Left lobe of liver (tissue), 2 donors: ENCODE data around the gene TRIM28. TPM values are rescaled to one million over a fixed set of nuclear protein-coding genes. Genes with fewer than 3 reads are reported as not detected.

Experiments
- ATAC-seq: fragments of 200-7000 bp; cut with Tn5 transposase; one replicate; pipeline ENCODE4 v1.9.1; 2020; ENCODE audit warnings: mild to moderate bottlenecking, moderate library complexity
- DNase-seq: peaks from one replicate; pipeline ENCODE4 v3.0.0-alpha.2; 2020; ENCODE audit warnings: low spot score
- total RNA-seq: library from RNA; stranded (reverse); gene quantifications from one replicate; pipeline ENCODE4 v1.2.1, GENCODE V29; 2021
- donor health status: DM: no; HTN: no; CAD: no; lungs with moderate emphysema.
- donor health status: DM: no; HTN: yes; CAD: no.

TRIM28 gene
- total RNA-seq, 1 donor from 2014 or later: 84.0 TPM

DNA sequence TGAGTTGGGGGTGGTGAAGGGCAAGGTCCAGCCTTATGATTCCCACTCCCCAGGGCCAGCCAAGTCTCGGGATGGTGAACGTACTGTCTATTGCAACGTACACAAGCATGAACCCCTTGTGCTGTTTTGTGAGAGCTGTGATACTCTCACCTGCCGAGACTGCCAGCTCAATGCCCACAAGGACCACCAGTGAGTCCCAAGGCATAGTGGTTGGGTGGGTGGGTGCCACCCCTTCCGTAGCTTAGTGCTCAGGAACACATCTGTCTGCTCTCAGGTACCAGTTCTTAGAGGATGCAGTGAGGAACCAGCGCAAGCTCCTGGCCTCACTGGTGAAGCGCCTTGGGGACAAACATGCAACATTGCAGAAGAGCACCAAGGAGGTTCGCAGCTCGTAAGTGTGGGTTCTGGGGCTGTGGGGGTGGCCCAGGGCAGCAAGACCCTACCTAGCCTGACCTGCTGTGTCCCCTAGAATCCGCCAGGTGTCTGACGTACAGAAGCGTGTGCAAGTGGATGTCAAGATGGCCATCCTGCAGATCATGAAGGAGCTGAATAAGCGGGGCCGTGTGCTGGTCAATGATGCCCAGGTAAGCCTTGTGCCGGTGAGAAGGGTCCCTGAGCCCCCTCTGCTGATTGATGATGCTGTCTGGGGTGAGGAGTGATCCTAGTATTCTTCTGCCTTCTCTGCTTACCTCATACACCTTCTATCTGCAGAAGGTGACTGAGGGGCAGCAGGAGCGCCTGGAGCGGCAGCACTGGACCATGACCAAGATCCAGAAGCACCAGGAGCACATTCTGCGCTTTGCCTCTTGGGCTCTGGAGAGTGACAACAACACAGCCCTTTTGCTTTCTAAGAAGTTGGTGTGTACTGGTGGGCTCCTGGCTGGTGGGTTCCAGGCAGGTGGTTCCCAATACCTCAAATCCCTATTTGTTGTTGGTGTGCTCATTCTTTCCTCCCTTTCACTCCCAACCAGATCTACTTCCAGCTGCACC, 3.8 kb downstream of the TRIM28 start:
- no peak for DNase-seq

DNA sequence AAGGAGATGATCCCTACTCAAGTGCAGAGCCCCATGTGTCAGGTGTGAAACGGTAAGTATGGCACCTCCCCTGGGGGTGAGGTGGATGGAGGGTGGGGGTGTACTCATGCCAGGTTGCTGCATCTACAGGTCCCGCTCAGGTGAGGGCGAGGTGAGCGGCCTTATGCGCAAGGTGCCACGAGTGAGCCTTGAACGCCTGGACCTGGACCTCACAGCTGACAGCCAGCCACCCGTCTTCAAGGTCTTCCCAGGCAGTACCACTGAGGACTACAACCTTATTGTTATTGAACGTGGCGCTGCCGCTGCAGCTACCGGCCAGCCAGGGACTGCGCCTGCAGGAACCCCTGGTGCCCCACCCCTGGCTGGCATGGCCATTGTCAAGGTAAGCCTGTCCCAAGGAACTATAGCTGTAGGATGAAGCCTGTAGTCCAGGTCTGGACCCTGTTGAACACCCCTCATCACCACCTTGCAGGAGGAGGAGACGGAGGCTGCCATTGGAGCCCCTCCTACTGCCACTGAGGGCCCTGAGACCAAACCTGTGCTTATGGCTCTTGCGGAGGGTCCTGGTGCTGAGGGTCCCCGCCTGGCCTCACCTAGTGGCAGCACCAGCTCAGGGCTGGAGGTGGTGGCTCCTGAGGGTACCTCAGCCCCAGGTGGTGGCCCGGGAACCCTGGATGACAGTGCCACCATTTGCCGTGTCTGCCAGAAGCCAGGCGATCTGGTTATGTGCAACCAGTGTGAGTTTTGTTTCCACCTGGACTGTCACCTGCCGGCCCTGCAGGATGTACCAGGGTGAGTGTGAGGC, 5.2 kb downstream of the TRIM28 start:
- ATAC-seq (no peak), DNase-seq (no peak)

More for the DNA sequence above, 3.8 kb downstream of the TRIM28 start:
- no peak for ATAC-seq

- ATAC-seq (no peak), DNase-seq (no peak)
Observed at GRCh38 chr19:58549664-58550361, 5.9 kb downstream of the TRIM28 start.

GRCh38 chr19:58550362-58551122, 6.7 kb downstream of the TRIM28 start:
- DNase-seq: no peak
- no peak for ATAC-seq

GRCh38 chr19:58551123-58551497, 7.2 kb downstream of the TRIM28 start:
- ATAC-seq (no peak), DNase-seq (no peak)

DNA sequence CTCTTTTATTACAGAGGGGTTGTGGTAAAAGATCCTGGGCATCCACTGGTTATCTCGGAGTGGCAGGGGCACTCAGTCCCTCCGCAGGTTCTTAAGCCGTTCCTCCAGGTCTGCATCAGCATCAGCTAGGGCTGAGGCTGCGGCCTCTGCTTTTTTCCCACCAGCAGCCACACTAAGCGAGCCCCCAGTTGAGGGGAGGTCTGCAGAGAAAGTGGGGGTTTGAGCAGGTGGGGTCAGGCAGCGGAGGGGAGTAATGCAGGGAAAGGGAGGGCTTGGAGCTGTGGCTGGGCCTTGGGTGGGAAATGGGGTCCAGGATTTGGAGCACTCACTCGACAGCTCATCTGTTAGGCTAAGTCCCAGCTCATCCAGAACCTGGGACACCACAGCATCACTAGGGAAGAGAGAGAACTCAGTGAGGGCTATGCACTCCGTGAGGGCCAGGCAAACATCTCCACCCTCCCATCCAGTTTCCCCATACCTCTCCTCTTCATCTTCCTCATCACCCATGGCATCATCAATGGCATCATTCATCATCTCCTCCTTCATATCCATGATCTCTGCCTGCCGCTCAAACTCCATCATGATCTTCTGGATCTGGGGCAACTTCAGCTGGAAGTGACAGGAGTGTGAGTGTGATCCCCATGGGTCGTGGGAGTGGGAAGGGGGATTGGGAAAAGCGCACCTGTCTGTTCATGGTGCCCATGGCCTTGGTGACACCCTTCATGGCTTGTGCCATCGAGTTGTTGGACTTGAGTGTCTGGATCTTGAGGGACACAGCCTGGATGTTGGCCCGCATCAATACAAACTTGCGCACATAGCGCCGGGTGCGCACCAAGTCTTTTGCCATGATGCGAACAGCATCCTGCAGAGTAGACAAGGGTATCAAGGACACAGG, 8.0 kb downstream of the TRIM28 start:
- DNase-seq (no peak), ATAC-seq (no peak)

DNA sequence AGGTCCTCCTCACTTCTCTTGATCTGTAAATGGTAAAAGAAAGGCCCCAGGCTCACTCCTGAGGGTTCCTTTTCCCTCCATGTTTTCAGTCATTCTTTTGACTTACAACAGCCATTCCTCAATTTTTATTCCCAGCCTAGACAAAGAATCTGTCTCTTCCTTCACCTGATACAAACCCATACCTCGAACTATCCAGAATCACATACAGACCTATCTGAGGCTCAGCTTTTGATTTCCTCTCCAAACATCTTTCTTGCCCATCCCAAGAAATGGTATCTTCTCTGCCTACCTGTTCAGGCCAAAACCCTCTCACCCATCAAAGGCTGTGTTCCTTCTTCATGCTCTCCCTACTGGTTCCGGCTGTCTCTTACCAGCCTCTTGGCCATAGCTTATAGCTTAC, 8.8 kb downstream of the TRIM28 start:
- DNase-seq: no peak
- ATAC-seq: no peak

DNA sequence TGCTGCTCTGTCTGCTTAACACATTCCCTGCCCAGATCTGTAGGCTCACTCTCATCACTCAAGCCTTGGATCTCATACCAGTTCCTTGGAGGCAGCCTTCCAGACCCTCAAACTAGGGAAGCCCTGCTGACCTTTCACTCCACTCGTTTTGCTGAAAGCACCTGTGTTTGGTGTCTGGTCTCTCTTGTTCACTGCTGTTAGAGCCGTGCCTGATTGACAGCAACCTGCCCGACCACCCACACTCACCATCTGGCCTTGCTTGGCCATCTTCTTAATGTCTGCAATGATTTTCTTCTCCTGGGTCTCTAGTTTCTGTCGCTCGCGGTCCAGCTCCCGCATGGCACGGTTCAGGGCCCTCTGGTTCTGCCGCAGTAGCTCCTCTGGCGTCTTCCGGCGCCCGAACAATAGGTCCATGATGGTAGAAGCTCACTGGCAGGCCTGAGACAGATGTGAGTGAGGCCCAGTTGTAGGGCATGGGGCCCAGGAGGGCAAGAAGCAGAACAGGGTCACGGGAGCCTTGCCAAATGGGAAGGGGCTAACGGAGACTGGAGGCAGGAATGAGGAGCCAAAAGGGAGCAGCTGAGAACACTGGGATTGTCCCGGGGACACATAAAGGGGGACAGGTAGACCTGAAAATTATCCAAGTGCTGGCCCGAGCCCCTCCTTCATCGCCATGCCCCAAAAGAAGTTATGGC, 10.1 kb downstream of the TRIM28 start:
- ATAC-seq: no peak
- DNase-seq: peak; percentile 55

DNA sequence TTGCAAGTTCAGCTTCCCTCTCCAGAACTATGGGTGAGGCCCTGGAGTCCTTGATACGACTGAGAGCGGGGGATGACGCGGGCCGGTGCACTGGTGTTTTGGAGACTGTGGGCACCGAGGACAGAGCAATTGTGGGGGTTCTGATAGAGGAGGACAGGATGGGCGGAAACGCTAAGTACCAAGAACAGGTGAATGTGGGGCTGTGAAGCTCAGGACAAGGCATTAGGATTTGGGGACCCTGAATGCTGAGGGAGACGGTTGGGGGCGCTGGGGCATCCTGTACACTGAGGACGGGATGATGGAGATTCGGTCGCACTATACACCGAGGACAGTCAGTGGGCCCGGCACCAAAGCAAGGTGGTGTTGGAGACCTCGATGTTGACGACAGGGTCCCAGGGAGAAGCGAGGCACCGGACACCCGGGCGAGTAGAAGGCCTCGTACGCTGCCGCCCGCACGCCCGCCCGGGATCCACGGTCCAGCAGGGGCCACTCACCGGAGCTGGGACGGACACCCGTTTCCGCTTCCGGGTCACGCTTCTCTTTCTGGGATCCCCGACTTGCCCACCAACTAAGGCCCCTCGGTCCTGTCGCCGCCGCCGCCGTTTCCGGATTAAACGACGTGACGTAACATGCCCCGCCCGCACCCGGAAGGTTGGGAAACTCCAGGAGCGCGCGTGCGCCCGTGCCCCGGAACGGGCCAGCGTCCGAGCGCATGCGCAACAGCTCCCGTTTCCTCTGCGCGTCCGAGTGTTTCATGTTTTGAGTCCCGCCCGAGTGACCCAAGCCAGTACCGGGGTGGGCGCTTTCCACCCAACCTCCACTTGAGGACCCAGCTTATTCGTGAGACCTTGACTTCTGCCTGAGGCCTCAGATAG, 10.9 kb downstream of the TRIM28 start, which contains the start of gene CHMP2A:
Gene CHMP2A (minus strand): TSS at position 612 of the 875 bp plus-strand sequence. CDS start 893 bp downstream, outside the sequence.
- ATAC-seq (peak; percentile 46), DNase-seq (peak; percentile 98)

DNA sequence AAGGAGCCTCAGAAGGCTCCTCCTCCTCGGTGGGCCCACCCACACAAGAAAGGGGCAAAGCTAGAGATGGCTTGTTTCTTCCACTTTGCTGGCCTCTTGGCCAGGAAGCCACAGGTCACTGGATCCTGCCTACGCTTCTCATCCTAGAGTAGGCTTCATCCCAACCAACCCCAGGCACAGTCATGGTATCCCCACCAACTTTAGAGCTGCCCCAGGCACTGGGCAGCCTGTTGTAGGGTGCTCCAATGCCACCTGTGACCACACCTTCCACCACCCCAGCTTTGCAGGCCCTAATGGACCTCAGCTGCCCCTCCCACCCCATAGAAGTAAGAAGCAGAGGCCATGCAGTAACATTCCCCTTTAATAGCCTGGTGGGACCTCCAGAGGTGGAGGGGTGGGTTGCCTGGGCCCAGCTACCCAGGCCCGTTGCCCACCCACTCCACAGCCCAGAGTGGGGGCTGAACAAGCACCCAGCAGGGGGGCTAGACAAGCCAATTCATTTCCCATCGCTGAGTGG, 11.6 kb downstream of the TRIM28 start:
- DNase-seq (no peak), ATAC-seq (no peak)

- ATAC-seq (no peak), DNase-seq (peak; percentile 49)
Observed at GRCh38 chr19:58555920-58556621, 12.2 kb downstream of the TRIM28 start.

GRCh38 chr19:58556622-58557220, 12.9 kb downstream of the TRIM28 start:
- peak; percentile 38 for DNase-seq
- ATAC-seq: no peak

DNA sequence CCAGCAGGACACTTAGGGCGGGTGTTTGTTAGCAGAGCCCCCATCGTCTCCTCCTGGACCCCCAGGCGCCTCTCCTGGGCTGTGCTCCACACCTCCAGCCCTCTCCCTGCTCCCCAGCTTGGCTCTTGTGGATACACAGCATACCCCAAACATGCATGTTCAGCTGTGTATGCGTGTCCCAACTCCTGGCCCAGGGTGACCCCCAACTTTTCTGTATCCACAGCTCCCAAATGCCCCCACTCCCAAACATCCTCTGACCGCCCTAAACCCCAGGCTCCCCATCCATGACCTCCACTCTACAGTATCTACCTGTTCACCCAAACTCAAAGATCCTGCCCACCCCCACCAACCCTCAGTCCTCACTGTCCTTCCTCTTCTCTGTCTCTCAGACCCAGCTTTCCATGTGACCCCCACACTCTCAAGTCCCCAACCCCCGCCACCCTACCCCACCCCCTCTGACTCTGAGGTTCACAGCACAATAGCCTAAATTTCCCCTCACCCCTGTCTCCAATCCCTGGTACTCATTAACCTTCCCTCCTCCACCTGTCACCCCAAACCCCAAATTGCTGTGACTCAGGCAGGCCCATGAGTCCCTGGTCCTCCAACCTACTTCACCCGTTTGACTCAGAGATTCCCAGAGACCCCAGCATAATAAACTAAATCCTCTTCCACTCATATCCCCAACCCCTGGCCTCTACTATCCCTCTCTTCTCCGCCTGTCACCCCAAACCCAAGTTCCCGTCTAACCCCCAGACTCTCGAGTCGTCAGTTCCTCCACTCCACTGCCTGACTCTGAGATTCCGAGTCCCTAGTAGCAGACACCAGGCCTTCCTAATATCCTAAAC, 13.6 kb downstream of the TRIM28 start:
- ATAC-seq: no peak
- DNase-seq: peak; percentile 51

- DNase-seq: peak; percentile 72
- no peak for ATAC-seq
Observed at GRCh38 chr19:58558066-58558622, 14.3 kb downstream of the TRIM28 start, which contains the start of gene UBE2M. TSS of gene UBE2M (minus strand) at chr19:58558611. CDS start at chr19:58558381, 230 bp downstream.
